SU-DHL-6 (cell line): ENCODE results near the gene MEGF6.
"Not testable (repeated sequence)": the region's sequence is repeated elsewhere in the genome, so short reads cannot be mapped to it uniquely, and the experiment has no call there.

ENCODE experiments used
- H2AFZ ChIP-seq: fragments of 200-600 bp; sonication (generic); 2 replicates; pipeline ENCODE4 v1.6.1; 2014; ENCODE audit warnings: low read depth, mild to moderate bottlenecking, moderate library complexity, mixed read lengths, antibody characterized with exemption, low read length; ENCODE audit not compliant: severe bottlenecking
- H3F3A ChIP-seq: fragments of 200-600 bp; shearing (Covaris generic); 2 replicates; pipeline ENCODE4 v1.6.0; 2016; ENCODE audit warnings: antibody characterized with exemption, mild to moderate bottlenecking; ENCODE audit not compliant: insufficient read depth
- H3K27ac ChIP-seq: fragments of 200-600 bp; sonication (generic); 2 replicates; pipeline ENCODE4 v1.5.1; 2016; ENCODE audit warnings: low read depth, mild to moderate bottlenecking, low read length, moderate library complexity, mixed read lengths
- H3K27me3 ChIP-seq: fragments of 200-600 bp; sonication (generic), shearing (Covaris generic); 2 replicates; pipeline ENCODE4 v1.6.0; 2014; ENCODE audit warnings: mild to moderate bottlenecking, low read length
- H3K36me3 ChIP-seq: fragments of 200-600 bp; sonication (generic); 2 replicates; pipeline ENCODE4 v1.6.1; 2014; ENCODE audit warnings: mild to moderate bottlenecking, low read length, mixed read lengths
- H3K4me2 ChIP-seq: fragments of 300-600, 200-600 bp; shearing (Covaris generic), sonication (generic); 2 replicates; pipeline ENCODE4 v1.6.0; 2014; ENCODE audit warnings: low read length, low read depth, mild to moderate bottlenecking; ENCODE audit not compliant: poor library complexity, severe bottlenecking
- H3K4me3 ChIP-seq: fragments of 200-600 bp; sonication (generic); 2 replicates; pipeline ENCODE4 v1.5.1; 2014; ENCODE audit warnings: antibody characterized with exemption, low read length, mild to moderate bottlenecking, mixed read lengths; ENCODE audit not compliant: insufficient read depth, poor library complexity, severe bottlenecking
- H3K79me2 ChIP-seq: fragments of 200-600 bp; sonication (generic); 2 replicates; pipeline ENCODE4 v1.6.1; 2014; ENCODE audit warnings: mild to moderate bottlenecking, low read length, moderate library complexity; ENCODE audit not compliant: insufficient read depth
- H3K9ac ChIP-seq: fragments of 200-600 bp; sonication (generic); 2 replicates; pipeline ENCODE4 v1.7.0; 2014; ENCODE audit warnings: mild to moderate bottlenecking, low read length
- H3K9me2 ChIP-seq: fragments of 200-600 bp; sonication (generic); replicated peaks from 2 replicates; pipeline ENCODE4 v1.6.1; 2014; ENCODE audit warnings: low read length; ENCODE audit not compliant: insufficient read depth
- H3K9me3 ChIP-seq: fragments of 200-600 bp; sonication (generic); 2 replicates; pipeline ENCODE4 v1.6.1; 2014; ENCODE audit warnings: low read length, mixed read lengths; ENCODE audit not compliant: insufficient read depth
- H4K20me1 ChIP-seq: fragments of 200-600 bp; sonication (generic); 2 replicates; pipeline ENCODE4 v1.6.1; 2014; ENCODE audit warnings: low read depth, mild to moderate bottlenecking, antibody characterized with exemption, low read length, moderate library complexity, mixed read lengths
- CTCF ChIP-seq: fragments of 200-600 bp; sonication (generic); IDR thresholded peaks from one replicate; pipeline ENCODE4 v1.5.1; 2017; ENCODE audit warnings: antibody characterized with exemption, mild to moderate bottlenecking, low read length, moderate library complexity; ENCODE audit not compliant: insufficient read depth, poor library complexity, severe bottlenecking
- EZH2phosphoT487 ChIP-seq: fragments of 200-600 bp; sonication (generic), shearing (Covaris generic); conservative IDR thresholded peaks from 2 replicates; pipeline ENCODE4 v1.6.1; 2018; ENCODE audit warnings: mild to moderate bottlenecking, antibody characterized with exemption, low read length, moderate library complexity, mixed read lengths

Gene MEGF6

GRCh38 chr1:3586986-3587759 is 24.1 kb downstream of the MEGF6 start:
- Histone ChIP-seq H3K36me3 (no peaks in the 10 kb centered on the region), H2AFZ (no peak overlapping the region), H4K20me1 (no peaks in the 10 kb centered on the region), H3F3A (no peaks in the 10 kb centered on the region), H3K9me3 (no peaks in the 10 kb centered on the region), H3K9ac (no peak overlapping the region), H3K27me3 (no peaks in the 10 kb centered on the region), H3K4me2 (no peak overlapping the region), H3K79me2 (no peaks in the 10 kb centered on the region), H3K27ac (no peak overlapping the region), H3K9me2 (no peaks in the 10 kb centered on the region), H3K4me3 (no peak overlapping the region)
- TF ChIP-seq EZH2phosphoT487 (no peak), CTCF (no peak)

DNA sequence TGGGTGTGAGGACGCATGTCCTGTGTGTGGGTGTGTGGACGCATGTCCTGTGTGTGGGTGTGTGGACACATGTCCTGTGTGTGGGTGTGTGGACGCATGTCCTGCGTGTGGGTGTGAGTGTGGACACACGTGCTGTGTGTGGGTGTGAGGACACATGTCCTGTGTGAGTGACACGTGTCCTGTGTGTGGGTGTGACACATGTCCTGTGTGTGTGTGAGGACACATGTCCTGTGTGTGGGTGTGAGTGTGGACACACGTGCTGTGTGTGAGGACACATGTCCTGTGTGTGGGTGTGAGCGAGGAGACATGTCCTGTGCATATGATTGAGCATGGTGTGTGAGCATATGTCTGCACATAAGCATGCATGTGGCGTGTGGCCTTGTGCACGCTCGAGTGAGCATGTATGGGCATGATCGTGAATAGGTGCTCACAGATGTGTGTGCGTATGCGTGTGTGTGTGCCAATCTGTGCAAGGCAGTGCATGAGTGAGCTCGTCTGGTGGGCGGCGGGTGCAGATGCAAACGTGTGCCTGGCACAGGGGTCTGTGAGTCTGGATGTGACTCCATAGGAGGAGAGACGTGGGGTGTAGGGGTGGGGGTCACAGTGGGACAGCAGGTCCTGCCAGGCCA is 25.3 kb downstream of the MEGF6 start:
- Histone ChIP-seq H3K27me3 (no peaks in the 10 kb centered on the region), H3K4me2 (no peak overlapping the region), H3K36me3 (no peaks in the 10 kb centered on the region), H3K9me2 (no peaks in the 10 kb centered on the region), H3K9ac (no peak overlapping the region), H3K27ac (no peak overlapping the region), H3K79me2 (no peaks in the 10 kb centered on the region), H2AFZ (no peak overlapping the region), H4K20me1 (no peaks in the 10 kb centered on the region), H3K4me3 (no peak overlapping the region), H3F3A (no peaks in the 10 kb centered on the region), H3K9me3 (no peaks in the 10 kb centered on the region)
- TF ChIP-seq EZH2phosphoT487 (no peak), CTCF (no peak)

- not testable (repeated sequence) for H3K4me3 ChIP-seq, H3K9ac ChIP-seq, H3F3A ChIP-seq, H3K4me2 ChIP-seq, H3K27ac ChIP-seq, H3K9me3 ChIP-seq, H3K27me3 ChIP-seq, H3K9me2 ChIP-seq, H3K79me2 ChIP-seq, H2AFZ ChIP-seq, H4K20me1 ChIP-seq, H3K36me3 ChIP-seq
Measured at GRCh38 chr1:3585353-3585868, 25.9 kb downstream of the MEGF6 start.

GRCh38 chr1:3584915-3585314 is 26.4 kb downstream of the MEGF6 start:
- Histone ChIP-seq H3F3A (no peaks in the 10 kb centered on the region), H2AFZ (no peak overlapping the region), H3K79me2 (no peaks in the 10 kb centered on the region), H3K36me3 (no peaks in the 10 kb centered on the region), H3K27ac (no peak overlapping the region), H3K4me2 (no peak overlapping the region), H3K9me3 (no peaks in the 10 kb centered on the region), H4K20me1 (no peaks in the 10 kb centered on the region), H3K9ac (no peak overlapping the region), H3K4me3 (no peak overlapping the region), H3K9me2 (no peaks in the 10 kb centered on the region), H3K27me3 (no peaks in the 10 kb centered on the region)
- TF ChIP-seq EZH2phosphoT487 (no peak), CTCF (no peak)

GRCh38 chr1:3583751-3584150 is 27.6 kb downstream of the MEGF6 start:
- H3K9me2 ChIP-seq, H3K79me2 ChIP-seq, H3K27me3 ChIP-seq, H3K4me3 ChIP-seq, H3K4me2 ChIP-seq, H3F3A ChIP-seq, H3K27ac ChIP-seq, H3K9me3 ChIP-seq, H3K36me3 ChIP-seq, H3K9ac ChIP-seq, H4K20me1 ChIP-seq, H2AFZ ChIP-seq: not testable (repeated sequence)
